GM20000 (cell line): Measurements from ENCODE around the gene RNU1-4.
"Not testable (repeated sequence)": the region's sequence is repeated elsewhere in the genome, so short reads cannot be mapped to it uniquely, and the experiment has no call there.

Source experiments
- DNase-seq: peaks from one replicate; pipeline ENCODE4 v3.0.0; 2012; ENCODE audit warnings: low spot score

The RNU1-4 gene

DNA sequence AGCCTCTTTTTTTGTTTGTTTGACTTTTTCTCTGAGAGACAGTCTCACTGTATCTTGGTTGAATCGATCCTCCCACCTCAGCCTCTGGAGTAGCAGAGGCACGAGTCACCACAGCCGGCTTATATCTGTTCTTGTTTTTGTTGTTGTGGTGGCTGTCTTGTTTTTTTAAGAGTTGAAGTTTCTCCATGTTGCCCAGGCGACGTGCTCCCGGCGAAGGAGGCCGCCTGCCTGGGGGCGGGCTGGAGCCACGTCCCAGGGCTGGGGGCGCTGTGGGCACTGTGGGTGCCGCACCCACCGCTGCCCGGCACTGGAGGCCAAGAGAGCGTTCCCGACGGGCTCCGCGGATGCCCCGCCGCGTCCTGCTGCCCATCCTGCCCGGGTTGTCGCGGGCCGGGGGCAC, 8.4 kb downstream of the RNU1-4 start:
- not testable (repeated sequence) for DNase-seq

DNA sequence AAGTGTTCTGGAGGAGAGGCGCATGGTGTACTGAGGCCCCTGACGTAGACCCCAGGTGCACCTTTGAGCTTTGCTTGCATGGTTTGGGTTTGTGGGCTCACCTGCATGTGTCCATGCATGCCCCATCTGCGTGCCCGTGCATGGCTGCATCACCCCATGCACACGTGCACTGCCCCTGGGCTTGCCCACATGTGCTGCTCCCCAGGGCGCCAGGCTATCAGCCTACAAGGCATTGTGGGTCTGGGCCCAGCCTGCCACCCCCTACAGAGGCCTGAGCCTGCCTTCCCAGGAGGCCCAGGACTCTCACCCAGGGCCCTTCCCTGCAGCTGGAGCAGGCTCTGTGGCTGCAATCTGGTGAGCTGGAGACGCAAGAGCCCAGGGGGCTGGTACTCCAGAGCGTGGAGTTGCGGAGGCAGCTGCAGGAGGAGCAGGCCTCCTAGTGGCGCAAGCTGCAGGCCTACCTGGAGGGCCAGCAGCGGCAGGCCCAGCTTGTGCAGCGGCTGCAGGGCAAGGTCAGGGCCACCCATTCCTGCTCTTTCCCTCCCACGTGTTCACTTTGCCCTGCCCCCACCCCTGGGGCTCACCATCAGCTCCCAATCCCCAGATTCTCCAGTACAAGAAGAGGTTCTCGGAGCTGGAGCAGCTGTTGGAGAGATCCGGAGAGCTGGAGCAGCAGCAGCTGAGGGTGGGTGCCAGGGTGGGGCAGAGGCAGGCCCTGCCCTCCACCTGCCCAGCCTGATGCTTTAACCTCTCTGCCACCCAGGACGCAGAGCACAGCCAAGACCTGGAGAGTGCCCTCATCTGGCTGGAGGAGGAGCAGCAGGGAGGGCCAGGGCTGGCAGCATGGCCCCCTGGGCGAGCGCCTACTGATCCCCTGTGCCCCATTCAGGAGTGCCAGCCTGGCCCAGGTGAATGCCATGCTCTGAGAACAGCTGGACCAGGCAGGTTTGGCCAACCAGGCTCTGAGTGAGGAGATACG, 9.9 kb downstream of the RNU1-4 start:
- not testable (repeated sequence) for DNase-seq

DNA sequence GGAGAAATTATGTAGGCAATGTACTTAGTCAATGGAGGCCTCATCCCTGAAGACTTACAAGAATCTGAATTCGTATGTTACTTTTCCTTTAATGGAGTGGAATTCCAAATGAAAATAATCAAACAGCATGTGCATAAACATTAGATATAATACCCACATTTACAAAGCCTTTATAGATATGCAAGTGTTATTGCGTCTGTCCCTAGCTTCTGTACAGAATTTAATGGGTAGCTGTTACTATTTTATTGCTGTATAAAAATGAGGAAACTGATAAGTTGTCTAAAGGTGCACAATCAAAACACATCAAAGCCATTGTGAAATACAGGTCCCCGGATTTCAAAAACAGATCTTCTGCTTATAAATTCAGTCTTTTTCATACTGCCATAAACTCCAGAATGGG, 12.5 kb downstream of the RNU1-4 start:
- DNase-seq: not testable (repeated sequence)

DNA sequence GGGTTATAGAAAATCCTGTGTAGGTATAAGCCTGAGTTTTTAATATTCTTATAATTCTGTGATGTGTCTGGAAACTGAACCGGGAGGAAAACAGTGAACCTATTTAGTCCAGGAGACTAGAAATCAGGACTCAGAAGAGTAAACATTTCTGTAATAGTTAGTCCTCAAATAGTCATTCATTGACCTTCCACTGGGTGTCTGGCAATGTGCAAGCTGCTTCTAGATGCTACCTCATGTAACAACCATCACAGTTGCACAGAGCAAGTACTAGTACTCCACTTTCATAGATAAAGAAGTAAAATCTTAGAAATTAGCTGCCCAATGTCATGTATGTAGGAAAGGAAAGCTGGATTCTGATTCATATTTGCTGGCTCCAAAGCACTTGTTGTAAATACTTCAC, 15.1 kb downstream of the RNU1-4 start:
- DNase-seq: not testable (repeated sequence)

DNA sequence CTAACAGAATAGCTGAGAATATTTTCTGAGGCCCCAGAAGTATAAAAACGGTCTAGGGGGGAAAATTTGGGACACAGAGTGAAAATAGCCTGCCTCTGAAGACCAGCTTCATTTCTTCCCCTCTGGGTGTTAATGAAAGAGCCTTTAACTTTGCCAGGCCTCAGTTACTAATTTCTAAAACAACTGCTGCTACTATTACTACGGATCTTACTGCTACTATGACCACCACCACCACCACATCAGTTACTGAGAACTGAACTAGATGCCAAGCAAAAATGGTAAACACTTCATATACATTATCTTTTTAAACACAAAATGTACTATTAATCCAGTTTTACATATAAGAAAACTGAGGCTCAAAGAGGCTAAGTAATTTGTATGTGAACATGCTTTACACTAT, 15.6 kb downstream of the RNU1-4 start:
- not testable (repeated sequence) for DNase-seq

DNA sequence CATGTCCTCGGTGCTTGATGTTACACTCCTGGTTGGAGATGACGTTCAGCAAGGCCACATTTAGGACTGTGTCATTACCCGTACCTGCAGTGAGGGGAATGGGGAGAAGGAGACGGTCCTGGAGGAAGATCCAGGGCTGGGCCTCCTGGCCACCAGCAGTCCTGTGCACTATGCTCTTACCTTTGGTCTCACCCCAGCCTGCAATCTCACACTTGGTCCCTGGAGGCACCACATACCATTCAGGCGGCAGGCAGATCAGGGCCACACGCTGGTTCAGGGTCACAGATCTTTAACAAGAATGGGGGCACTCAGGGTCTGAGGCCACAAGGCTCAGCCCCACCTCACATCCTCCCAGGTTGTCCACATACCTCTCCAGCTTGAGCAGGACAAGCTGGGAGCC, 17.3 kb downstream of the RNU1-4 start:
- DNase-seq: not testable (repeated sequence)

DNA sequence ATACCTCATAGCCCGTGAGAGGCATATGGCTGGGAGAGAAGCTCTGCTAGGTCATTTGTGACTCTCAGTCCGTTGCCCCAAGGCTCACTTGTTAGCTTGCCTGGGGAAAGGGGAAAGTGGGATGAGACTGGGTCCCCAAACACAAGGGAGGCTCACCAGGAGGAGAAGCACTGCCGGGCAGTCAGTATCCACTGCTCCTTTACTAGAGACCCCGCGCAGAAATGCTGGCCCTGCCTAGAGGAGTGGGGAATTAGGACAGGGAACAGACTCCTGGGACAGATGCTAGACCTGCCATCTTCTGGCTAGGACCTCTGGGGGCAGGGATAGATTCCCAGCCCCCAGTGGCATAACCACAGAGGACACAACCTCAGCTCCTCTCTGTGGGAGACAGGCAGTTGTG, 17.7 kb downstream of the RNU1-4 start:
- DNase-seq: not testable (repeated sequence)

DNA sequence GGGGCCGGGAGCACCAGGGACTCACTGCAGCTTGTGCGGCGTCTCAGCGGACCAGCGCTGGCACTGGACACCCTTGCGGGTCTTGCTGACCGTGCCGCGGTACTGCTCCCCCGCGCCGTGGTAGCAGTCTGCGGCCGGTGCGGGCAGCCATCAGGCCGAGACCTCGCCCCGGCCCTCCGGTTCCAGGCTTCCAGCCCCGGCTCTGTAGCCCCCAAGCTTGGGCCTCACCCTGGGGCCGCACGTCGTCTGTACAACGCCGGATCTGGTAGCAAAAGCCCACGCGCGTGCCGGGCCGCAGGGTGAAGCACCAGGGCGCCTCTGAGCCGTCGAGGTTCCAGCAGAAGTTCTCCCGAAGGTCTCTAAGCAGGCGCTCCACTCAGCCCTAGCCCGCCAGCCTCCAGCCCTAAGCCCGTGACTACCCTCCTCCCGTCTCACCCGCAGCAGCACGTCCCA, 18.8 kb downstream of the RNU1-4 start:
- not testable (repeated sequence) for DNase-seq

DNA sequence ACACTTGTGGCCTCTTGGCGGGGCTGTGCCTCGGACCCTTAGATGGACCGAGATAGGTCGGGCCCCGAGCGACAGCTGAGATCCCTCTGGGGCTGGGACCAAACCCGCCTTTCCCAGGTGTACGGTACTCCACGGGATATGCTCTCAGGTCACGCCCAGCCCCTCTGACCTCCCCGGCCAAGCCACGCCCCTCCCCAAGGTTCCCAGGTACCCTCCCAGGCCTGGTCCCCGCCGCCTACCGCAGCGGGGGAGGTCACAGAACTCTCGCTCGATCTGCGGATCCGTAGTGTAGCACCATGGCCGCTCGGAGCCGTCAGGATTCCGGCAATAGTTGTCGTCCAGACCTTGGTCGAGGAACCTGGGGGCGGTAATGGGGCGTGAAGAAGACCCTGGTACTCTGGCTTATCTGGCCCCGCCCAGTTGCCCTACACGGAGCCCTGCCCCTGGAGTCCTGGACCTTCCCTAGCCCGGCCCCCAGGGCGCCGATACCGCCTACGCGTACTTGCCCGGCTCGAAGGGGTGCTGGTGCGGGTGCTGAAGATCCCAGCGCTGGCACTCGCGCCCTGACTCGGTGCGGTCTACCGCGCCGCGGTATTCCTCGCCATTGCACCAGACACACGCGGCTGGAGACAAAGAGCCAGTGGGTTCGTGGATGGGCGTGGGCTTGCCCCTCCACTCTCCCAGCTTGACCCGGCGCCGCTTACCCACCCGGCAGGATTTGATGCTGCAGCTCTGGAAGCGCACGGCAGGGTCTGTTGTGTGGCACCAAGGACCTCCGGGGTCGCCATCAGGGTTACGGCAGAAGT, 19.5 kb downstream of the RNU1-4 start:
- DNase-seq: not testable (repeated sequence)

DNA sequence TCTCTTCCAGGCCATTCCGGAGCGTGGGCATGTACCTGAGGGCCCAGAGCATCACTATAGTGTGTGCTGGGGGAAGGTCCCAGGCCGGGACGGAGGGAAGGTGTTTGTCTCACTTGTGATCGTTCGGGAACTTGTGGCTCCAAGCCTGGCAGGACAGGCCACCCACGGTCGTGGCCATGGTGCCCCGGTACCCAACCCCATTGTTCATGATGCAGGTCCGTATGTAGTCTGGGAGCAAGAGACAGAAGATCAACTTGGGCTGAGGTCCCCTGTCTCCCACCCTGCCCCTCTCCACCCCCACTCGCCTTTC, 20.1 kb downstream of the RNU1-4 start:
- not testable (repeated sequence) for DNase-seq

DNA sequence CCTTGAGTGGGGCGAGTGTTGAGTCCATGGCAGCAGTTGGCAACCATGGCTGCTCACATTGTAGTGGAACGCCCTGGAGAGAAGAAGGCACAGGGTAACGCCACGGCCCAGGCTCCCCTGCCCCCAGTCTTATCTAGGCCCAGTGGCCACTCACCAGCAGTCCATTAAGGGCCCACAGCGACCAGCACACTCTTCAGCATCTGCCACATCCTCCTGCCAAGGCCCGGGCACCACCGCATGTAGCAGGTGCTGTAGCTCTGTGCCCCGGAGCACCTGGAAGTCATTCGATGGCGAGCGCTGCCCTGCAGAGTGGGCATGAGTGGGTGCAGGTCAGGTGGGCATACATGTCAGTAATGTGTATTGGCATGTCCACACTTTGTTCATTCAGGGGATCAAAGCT, 20.5 kb downstream of the RNU1-4 start:
- not testable (repeated sequence) for DNase-seq

DNA sequence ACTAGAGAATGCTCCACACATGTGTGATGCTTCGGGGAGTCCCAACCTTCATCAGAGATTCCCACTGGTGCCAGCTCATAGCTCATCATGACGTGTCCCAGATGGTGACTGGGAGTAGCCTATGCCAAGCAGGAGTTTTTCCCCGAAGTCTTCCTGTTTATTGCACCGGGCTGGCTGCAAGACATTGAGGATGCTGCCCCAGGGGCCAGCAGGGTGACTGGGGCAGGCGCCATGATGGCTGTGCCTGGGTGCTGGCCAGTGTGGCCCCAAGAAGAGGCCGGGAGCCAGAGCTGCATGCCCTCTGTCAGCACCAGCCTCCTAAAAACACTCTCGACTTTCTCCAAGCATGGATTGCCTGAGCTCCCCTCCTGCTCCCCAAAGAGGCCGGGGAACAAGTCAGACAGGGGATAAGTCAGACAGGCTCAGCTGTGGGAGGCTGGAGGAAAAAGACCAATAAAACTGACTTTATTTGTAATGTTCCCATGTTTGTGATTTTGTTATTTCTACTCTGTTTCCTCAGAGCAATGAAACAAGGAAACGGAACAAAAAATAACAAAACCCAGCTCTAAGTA, 24.0 kb downstream of the RNU1-4 start:
- not testable (repeated sequence) for DNase-seq

DNA sequence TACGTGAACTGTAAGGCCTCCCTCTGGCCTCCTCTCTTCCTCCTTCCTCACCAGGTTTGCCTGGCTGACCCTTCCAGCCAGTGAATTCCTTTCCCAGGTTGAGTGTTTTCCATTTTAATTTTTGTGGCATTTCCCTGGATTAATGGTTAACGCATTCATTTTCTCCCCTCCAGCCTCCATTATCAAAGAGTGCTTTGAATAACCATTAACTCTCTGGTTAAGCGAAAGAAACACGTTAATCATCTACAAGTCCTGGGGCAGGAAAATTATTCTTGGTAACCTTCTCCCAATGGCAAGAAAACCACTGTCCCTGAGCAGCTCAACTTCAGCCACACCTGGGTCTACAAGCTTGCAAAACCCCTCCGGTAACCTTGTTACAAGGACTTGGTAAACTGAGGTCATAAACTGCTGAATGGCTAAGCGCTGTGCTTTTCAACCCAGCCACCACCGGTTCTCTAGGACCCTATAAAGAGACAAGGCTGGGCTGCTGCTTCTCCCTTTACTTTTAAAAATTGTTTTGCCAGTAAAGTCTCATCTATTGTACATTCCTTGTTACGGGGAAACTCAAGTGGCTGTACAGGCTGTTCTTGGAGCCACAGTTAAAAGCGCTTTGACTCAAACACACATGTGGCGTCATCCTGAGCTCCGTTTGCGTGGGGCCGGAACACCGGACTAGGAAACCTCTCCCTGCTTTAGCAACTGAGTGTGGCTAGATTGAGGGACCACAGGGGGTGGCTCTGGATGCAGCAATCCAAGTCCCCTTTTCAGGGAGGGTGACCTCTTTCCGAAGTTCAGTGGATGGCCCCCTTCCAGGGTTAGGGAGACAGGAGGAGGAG, 24.7 kb downstream of the RNU1-4 start:
- not testable (repeated sequence) for DNase-seq

DNA sequence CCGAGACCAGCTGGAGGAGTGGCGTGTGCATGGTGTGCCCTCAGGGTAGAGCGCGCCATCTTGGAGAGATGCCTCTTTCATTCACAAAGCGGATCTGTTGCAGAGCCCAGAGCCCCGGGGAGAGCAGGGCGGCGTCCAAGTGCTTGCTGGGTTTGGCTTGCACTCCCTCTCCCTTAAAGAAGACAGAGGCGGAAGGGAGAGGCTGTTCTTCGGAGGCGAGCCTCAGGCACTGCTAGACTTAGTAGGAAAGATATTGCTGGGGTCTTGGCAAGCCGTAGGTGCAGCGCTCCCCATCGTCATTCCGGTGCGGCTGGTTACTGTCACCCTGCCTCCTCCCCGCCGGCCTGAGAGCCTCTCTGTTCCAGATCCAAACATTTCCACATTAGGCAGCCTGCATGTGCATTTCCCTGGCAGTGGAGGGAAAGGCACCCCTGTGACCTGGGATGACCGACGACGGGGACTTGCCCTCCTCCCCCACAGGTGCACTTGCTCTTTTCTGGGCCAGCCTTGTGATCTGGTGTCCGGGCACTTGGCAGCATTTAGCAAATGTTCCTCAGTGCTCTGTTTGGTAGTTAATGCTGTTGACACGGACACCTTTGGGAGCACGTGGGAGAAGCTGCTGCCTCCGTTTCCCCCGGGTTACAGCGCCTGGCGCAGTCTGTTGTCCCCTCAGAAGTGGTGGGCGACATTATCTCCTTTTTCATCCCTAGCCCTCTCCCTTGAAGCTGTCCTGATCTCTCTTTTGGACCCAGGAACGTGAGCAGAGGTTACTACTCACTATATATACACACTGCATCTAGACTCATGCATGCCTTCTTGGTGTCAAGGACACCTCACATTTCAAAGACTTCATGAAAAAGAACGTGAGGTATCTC, 25.7 kb downstream of the RNU1-4 start:
- DNase-seq: not testable (repeated sequence)

DNA sequence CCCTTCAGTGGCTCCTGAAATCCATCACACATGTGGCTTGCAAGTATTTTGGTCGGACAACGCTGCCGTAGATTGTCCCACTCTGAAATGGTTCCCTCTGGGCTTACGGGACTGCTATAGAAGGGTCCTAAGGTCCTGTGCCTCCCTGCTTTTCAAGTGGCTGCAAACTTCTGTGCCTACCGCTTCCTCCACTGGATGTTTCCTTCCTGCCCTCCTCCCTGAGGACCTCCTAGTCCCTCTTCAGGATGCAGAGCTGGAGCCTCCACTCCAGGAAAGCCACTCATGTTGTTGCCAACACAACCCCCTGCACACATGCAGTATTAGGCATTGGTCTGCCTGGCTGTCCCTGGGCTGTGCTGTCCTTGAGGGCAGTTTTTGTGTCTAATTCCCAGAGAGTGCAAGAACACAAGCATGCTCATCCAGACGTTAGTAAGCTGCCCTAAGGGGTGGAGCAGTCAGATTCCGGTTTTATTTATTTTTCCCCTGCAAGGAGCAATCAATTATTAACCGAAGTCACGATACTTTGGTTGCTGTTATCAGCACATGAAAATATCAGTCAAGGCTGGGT, 26.5 kb downstream of the RNU1-4 start:
- not testable (repeated sequence) for DNase-seq

DNA sequence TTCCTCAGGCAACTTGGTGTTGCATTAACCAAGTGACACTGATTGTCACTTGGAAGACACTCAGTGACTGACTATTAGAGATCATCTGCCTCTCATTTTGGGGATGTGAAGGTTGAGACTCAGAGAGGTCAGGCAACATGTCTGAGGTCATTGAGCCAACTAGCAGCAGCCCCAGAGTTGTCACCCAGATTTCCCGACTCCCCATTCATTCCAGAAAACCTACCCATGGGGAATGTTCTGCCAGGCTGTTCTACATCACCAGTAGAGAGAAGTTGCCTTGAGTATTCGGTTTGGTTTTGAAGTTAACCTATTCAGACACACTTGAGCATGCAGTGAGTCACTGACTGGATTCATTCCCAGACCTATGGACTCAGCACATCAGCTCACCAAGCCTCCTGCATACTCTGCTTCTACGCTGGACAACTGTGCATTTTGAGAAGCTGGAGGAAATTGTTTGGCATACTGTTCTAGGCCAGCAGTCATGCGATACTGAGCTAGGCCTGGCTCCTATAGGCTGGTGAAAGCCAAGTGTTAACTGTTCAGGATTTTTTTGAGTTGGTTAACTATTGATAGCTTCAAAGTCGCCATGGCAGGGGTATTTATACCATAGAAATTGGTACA, 29.9 kb downstream of the RNU1-4 start:
- not testable (repeated sequence) for DNase-seq

DNA sequence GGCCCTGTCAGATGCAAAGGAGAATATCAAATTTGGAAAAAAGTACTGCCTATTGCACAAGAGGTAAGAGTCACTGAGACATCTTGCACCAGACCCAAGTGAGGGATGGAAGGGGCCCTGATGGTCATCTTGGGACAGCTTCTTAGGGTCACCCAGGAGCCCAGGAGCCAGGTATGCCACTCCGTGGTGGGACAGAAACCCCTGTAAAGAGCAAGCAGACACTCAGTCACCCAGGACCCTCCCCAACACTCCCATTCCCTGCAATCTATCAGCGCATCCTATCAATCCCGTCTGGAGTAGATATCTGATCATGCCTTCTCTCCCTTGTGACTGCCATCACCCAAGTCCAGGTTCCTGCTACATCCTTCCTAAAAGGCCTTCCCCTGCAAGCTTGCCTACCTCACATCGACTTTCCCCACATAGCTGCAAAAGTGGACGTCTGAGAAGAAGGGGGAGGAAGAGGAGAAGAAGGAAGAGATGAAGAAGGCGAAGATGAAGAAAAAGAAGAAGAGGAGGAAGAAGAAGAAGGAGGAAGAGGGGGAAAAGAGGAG, 30.7 kb downstream of the RNU1-4 start:
- not testable (repeated sequence) for DNase-seq

DNA sequence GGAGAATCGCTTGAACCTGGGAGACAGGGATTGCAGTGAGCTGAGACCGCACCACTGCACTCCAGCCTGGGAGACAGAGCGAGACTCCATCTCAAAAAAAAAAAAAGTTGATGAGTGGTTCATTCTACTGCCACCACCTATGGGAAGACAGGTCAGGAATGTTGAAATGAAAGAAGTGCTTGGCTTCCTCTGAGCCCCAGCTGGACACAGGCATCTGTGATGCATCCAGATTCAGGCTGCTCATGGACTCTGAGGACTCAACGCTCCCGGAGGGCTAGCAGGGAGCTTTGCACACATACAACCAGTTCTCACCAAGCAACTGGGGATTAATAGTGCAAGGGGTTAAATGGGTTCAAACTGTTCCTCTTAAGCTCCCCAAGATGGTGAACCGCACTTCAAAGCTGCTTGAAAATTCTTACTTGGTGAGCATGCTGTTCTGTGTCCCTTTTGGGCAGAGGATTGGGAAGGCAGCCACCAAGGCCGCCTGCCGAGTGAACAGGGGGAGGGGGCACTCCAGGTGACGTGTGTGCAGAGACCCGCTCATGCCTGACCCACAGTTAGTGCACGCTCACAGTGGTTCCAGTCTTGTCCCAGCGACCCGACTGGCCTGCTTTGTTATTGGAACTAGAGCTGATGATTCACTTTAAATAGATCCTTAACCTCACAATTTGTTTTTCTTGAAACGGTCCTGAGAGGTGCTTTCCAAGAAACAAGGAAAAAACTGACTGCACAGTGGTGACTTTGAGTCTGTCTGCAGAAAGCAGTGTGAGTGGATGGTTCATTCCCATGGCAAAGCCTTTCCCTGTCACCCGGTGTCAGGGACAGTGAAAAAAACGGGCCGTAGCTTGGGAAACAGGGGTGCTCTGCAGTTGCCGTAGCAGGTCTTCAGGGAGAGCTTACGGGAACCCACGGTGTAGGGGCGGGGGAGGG, 32.2 kb downstream of the RNU1-4 start:
- DNase-seq: not testable (repeated sequence)
